GM19328 (cell line): ENCODE measurements around the gene SESN1.

Experiments
- ATAC-seq: cut with Tn5 transposase; IDR thresholded peaks from one replicate; pipeline ENCODE4 v1.9.1; 2021; ENCODE audit warnings: mild to moderate bottlenecking, moderate library complexity; ENCODE audit not compliant: unreplicated experiment

Gene SESN1

GRCh38 chr6:108941859-108942258, 152.8 kb downstream of the SESN1 start:
- ATAC-seq, result no peak

GRCh38 chr6:108941281-108941680, 153.4 kb downstream of the SESN1 start:
- no peak for ATAC-seq

GRCh38 chr6:108940741-108941140, 153.9 kb downstream of the SESN1 start:
- no peak for ATAC-seq

GRCh38 chr6:108937170-108937569, 157.5 kb downstream of the SESN1 start:
- ATAC-seq, result no peak
